Naive B cell (primary cell): ENCODE results near the gene VSIG1. TPM values are rescaled to one million over a fixed set of nuclear protein-coding genes. Genes with fewer than 3 reads are reported as not detected.

Experiments
- ATAC-seq, 2 donors: fragments of 150-1000 bp; cut with Tn5 transposase; 2 replicates each; pipeline ENCODE4 v1.10.0; 2021; ENCODE audit warnings: low read depth in 2 of 2, mild to moderate bottlenecking in 2 of 2, moderate library complexity in 2 of 2
- DNase-seq: peaks from one replicate; pipeline ENCODE4 v3.0.0; 2022
- H3K27ac Mint-ChIP-seq, 6 donors: one replicate each; pipeline ENCODE4 v1.8.0; 2020 to 2022; ENCODE audit warnings: mild to moderate bottlenecking in 6 of 6, mixed read lengths in 6 of 6, moderate library complexity in 5 of 6, inconsistent platforms in 2 of 6
- H3K27me3 Mint-ChIP-seq, 3 donors: one replicate each; pipeline ENCODE4 v1.8.0; 2021 to 2022; ENCODE audit warnings: mixed read lengths in 3 of 3, mild to moderate bottlenecking in 1 of 3
- H3K36me3 Mint-ChIP-seq, 2 donors: one replicate each; pipeline ENCODE4 v1.8.0; 2020 to 2022; ENCODE audit warnings: mixed read lengths in 2 of 2, inconsistent platforms in 1 of 2, mild to moderate bottlenecking in 1 of 2
- H3K4me1 Mint-ChIP-seq, 3 donors: one replicate each; pipeline ENCODE4 v1.8.0; 2020 to 2022; ENCODE audit warnings: mixed read lengths in 3 of 3, inconsistent platforms in 1 of 3, mild to moderate bottlenecking in 1 of 3, moderate library complexity in 1 of 3
- H3K4me3 Mint-ChIP-seq, 8 donors: one replicate each; pipeline ENCODE4 v1.8.0; 2020 to 2022; ENCODE audit warnings: mild to moderate bottlenecking in 8 of 8, mixed read lengths in 8 of 8, moderate library complexity in 8 of 8, inconsistent platforms in 2 of 8
- H3K9me3 Mint-ChIP-seq, 7 donors: one replicate each; pipeline ENCODE4 v1.8.0; 2020 to 2022; ENCODE audit warnings: mixed read lengths in 7 of 7, mild to moderate bottlenecking in 5 of 7, inconsistent platforms in 2 of 7, moderate library complexity in 1 of 7
- polyA plus RNA-seq, 6 donors: library from polyadenylated mRNA; unstranded; fragments of 300-500 nt; fragmentation: Illumina TruSeq; gene quantifications; one replicate each; pipeline ENCODE4 v1.2.3, GENCODE V29; 2021; ENCODE audit warnings: low read depth in 6 of 6

VSIG1 gene
- polyA plus RNA-seq, 6 donors from 2014 or later = 0.09 to 0.80 (median 0.38) TPM; not detected in 1

DNA sequence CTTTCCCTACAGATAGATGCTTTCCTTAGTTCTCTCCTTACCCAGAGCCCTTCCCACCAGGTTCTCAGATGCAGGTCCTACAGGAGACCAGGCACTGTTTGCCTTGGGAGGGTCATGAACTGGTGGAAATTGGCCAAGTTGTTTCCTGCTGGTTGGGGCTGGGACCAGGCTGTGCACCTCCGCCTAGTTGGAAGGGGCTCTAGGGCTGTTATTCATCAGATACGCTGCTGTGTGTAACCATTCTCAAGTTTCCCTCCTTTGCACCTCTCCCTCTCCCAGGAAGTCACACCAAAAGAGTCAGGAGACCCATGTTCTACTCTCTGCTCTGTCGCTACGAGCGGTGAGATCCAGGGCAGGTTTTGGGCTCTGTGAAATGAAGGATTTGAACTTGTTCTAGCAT lies 11.9 kb upstream of the VSIG1 start:
- DNase-seq (no peak), ATAC-seq (no peak)
- no peaks in the 10 kb centered on the region for H3K4me1 Mint-ChIP-seq
- H3K27me3 Mint-ChIP-seq = peaks cover 0 to 6% (median 4%) of the 10 kb centered on the region in 3 donors
- no peak overlapping the region for H3K4me3 Mint-ChIP-seq
- no peak overlapping the region for H3K27ac Mint-ChIP-seq
- peaks cover 0 to 3% (median 0%) of the 10 kb centered on the region in 7 donors for H3K9me3 Mint-ChIP-seq
- no peaks in the 10 kb centered on the region for H3K36me3 Mint-ChIP-seq

DNA sequence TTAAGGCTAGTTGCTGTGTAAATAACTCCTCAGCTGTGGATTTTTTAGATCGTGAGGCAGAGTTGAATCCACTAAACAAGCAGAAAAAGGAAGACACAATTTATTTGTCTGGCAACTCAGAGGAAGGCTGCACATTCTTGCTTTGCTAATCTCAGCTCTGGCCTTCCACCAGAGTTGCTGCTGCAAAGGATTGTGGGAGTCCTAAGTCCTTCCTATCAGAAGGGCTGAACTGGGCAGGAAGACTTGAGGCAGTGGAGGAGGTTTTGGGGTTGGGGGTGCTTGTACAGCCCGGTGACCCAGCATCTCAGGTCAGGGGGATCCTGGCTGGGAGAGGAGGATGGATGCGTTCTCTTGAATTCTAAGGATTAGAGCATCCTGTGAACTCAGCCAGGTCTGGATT lies 11.0 kb upstream of the VSIG1 start:
- Mint-ChIP-seq H3K9me3 (peaks cover 0 to 3% (median 0%) of the 10 kb centered on the region in 7 donors), H3K27me3 (peaks cover 0 to 11% (median 4%) of the 10 kb centered on the region in 3 donors), H3K27ac (no peak overlapping the region), H3K36me3 (no peaks in the 10 kb centered on the region), H3K4me1 (no peaks in the 10 kb centered on the region), H3K4me3 (no peak overlapping the region)
- no peak for ATAC-seq
- no peak for DNase-seq

DNA sequence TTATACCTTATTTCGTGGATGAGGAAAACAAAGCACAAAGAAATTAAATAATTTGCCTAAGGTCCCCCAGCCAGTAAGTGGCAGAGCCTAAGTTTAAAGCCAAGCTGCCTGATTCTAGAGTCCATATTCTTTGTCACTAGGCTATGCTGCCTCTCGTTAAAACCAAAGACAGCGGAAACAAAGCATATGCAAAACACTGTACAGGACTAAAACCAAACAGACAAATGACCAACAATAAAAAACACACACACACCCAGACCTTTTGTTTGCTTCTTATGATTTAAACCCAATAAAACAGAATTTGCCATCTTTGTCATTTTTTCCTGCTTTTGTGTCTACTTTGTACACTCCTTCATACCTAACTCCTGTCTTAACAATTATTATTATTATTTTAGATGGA lies 10.1 kb upstream of the VSIG1 start:
- no peak for ATAC-seq
- H3K4me1 Mint-ChIP-seq = no peaks in the 10 kb centered on the region

DNA sequence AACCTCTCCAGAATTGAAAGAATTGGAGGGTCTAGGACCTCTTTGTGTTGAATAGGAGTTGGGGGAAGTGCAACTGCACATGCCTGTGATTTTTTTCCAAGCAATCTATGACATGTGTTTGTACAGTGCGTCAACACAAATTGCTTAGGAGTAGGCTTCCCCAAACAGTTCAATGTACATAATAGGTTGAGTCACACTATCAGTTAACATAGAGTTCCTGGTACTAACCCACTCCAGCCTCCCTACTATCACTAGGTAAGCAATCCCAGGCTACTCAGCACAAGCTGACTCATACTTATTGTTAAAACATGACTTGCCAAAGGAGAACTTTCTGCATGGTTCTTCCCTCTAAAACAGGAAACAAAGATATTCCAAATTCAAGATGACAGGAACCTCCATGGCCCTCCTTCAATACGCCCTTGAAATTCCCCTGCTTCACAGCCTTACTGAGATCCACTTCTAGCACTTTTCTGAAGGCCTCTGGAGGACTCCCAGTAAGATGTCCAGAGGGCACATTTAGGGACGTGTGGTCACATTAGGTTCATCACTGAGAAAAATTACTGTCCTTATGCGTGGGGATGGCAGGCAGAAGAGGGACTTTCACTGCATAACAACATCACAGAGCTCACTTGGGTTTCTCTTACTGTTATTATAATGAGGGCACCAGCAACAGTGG lies 8.4 kb upstream of the VSIG1 start:
- Mint-ChIP-seq H3K36me3 (no peaks in the 10 kb centered on the region), H3K9me3 (peaks cover 0 to 3% (median 0%) of the 10 kb centered on the region in 7 donors), H3K27me3 (peaks cover 0 to 11% (median 4%) of the 10 kb centered on the region in 3 donors), H3K4me1 (no peaks in the 10 kb centered on the region), H3K4me3 (no peak overlapping the region), H3K27ac (no peak overlapping the region)
- ATAC-seq (no peak), DNase-seq (no peak)

More for the DNA sequence above, 10.1 kb upstream of the VSIG1 start:
- Mint-ChIP-seq H3K27ac (no peak overlapping the region), H3K36me3 (no peaks in the 10 kb centered on the region), H3K4me3 (no peak overlapping the region), H3K27me3 (peaks cover 0 to 11% (median 4%) of the 10 kb centered on the region in 3 donors), H3K9me3 (peaks cover 0 to 3% (median 0%) of the 10 kb centered on the region in 7 donors)
- DNase-seq = no peak

DNA sequence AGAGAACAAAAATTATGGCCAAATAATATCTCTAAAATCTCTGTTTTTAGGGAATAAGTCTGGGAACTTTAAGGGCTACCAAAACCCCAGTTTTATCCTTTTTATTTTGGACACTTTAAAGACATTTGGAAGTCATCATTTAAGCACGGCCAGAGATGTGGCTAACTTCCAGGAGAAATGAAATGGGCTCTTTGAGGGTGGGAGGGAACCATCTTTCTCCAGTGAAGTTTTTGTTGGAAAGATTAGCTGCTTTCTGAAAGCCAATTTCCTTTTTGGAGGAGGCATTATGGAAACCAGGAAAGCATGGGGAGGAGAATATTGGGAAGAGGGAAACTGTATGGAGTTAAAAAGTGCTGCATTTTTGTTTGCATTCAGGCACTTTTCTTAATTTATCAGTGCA lies 4.8 kb downstream of the VSIG1 start:
- DNase-seq = no peak
- peaks cover 0 to 19% (median 6%) of the 10 kb centered on the region in 3 donors for H3K27me3 Mint-ChIP-seq
- no peaks in the 10 kb centered on the region for H3K9me3 Mint-ChIP-seq
- no peaks in the 10 kb centered on the region for H3K36me3 Mint-ChIP-seq
- ATAC-seq = no peak
- no peaks in the 10 kb centered on the region for H3K4me1 Mint-ChIP-seq
- H3K27ac Mint-ChIP-seq = no peak overlapping the region
- H3K4me3 Mint-ChIP-seq = no peak overlapping the region

DNA sequence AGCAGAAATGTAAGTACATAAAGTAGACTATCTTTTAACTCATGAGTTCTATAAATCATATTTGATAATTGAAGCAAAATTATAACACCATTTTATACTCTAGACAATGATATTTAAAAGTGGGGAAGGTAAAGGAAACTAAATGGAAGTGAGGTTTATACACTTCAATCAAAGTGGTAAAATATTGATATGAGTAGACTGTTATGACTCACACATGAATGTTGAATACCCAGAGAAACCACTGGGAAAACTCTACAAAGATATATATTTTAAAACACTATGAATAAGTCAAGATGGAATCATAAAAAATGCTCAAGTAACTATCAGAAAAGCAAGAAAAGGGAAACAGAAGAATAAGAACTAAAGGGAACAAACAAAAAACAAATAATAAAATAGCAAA lies 8.4 kb downstream of the VSIG1 start:
- peak overlapping the region in 1 of 6 donors; percentile 5 for H3K27ac Mint-ChIP-seq
- no peak overlapping the region for H3K4me3 Mint-ChIP-seq
- no peak for DNase-seq
- no peak for ATAC-seq
- peaks cover 3 to 26% (median 6%) of the 10 kb centered on the region in 3 donors for H3K27me3 Mint-ChIP-seq
- H3K9me3 Mint-ChIP-seq = no peaks in the 10 kb centered on the region
- no peaks in the 10 kb centered on the region for H3K36me3 Mint-ChIP-seq
- H3K4me1 Mint-ChIP-seq = no peaks in the 10 kb centered on the region

DNA sequence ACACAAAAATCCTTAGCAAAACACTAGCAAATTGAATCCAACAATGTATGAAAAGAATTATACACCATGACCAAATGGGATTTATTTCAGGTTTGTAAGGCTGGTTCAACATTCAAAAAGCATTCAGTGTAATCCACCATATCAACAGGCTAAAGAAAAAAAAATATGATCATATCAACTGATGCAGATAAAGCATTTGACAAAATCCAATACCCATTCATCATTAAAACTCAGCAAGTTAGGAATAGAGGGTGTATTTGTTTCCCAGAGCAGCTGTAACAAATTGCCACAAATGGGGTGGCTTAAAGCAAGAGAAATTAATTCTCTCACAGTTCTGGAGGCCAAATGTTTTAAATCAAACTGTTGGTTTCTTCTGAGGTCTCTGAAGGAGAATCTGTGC lies 10.7 kb downstream of the VSIG1 start:
- ATAC-seq (no peak), DNase-seq (no peak)
- Mint-ChIP-seq H3K4me1 (no peaks in the 10 kb centered on the region), H3K9me3 (no peaks in the 10 kb centered on the region), H3K27ac (no peak overlapping the region), H3K27me3 (peaks cover under 1 to 29% (median 3%) of the 10 kb centered on the region in 3 donors), H3K36me3 (no peaks in the 10 kb centered on the region), H3K4me3 (no peak overlapping the region)

DNA sequence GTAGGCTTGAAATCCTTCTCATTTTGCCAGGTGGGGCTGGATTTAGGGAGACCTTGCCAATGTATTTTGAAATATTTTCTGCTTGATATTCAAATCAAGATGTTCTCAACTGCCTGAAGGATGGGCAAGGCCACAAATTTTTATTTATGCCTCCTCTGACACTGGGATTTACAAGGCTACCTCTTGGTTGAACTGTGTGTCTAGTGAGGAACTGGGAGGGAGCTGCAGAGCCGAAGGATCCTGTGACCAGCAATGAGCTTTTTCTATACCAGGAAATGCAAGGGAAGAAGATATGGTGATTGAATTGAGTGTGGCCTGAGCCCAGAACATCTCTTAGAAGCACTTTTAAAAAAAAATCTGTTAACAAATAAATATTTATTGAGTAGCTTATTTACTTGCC lies 14.9 kb downstream of the VSIG1 start:
- Mint-ChIP-seq H3K36me3 (no peaks in the 10 kb centered on the region), H3K27me3 (peaks cover 0 to 49% (median 3%) of the 10 kb centered on the region in 3 donors), H3K4me1 (no peaks in the 10 kb centered on the region), H3K27ac (no peak overlapping the region), H3K9me3 (no peaks in the 10 kb centered on the region), H3K4me3 (no peak overlapping the region)
- ATAC-seq = no peak
- no peak for DNase-seq

DNA sequence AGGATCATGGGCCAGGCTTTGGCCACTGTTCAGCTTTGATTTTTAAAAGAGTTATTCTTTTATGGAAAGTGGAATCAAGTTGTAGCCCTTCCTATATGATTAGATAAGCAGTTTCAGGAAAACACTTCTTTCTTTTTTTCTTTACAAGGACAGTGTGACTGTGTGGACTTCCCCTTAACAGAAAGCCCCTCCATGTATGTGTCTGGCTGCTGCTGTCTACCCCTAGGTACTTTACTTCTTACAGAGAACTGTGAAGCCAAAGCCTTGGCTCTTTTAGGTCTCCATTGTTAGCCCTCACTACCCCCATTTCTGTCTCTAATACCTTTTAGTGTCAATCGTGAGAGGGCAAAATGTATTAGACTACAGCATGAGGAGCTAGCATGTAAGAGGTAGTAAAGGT lies 19.1 kb downstream of the VSIG1 start:
- DNase-seq (no peak), ATAC-seq (no peak)
- H3K4me3 Mint-ChIP-seq = no peak overlapping the region
- no peaks in the 10 kb centered on the region for H3K9me3 Mint-ChIP-seq
- no peaks in the 10 kb centered on the region for H3K36me3 Mint-ChIP-seq
- no peak overlapping the region for H3K27ac Mint-ChIP-seq
- peaks cover 10 to 50% (median 12%) of the 10 kb centered on the region in 3 donors for H3K27me3 Mint-ChIP-seq
- no peaks in the 10 kb centered on the region for H3K4me1 Mint-ChIP-seq

DNA sequence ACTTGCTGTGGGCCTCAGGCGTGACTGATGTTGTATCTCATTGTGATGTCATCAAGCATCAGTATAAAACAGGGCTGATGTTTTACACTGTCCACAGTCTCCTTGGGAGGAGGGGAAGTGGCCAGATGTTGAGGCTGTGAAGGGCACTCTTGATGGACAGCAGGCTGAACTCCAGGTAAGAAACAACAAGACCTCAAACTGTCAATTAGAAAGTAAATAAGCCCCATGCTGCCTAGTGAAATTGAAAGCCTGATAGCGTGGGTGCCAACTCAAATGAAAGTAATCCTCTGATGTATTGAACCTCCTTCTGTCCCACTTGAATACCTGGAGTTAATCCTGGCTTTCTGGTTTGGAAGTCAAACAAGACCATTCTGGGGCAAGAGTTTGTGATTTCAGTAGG lies 19.7 kb downstream of the VSIG1 start:
- Mint-ChIP-seq H3K4me1 (no peaks in the 10 kb centered on the region), H3K27me3 (peaks cover 12 to 54% (median 13%) of the 10 kb centered on the region in 3 donors), H3K27ac (no peak overlapping the region), H3K9me3 (no peaks in the 10 kb centered on the region), H3K4me3 (no peak overlapping the region), H3K36me3 (no peaks in the 10 kb centered on the region)
- ATAC-seq = no peak
- DNase-seq = no peak

DNA sequence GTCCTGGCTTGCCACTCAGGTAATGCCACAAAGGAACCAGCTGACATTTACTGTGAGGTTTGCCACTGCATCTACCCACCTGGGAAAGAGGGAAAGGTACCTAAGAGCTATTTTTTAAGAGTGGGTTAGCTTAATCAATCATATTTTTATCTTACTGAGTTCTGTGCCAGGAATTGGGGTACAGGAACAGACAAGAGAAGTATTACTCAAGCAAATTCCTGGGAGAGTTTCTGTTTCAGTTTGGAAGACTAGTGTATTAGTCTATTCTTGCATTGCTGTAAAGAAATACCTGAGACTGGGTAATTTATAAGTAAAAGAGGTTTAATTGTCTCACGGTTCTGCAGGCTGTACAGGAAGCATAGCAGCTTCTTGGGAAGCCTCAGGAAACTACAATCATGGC lies 23.3 kb downstream of the VSIG1 start:
- DNase-seq (no peak), ATAC-seq (no peak)
- H3K9me3 Mint-ChIP-seq = no peaks in the 10 kb centered on the region
- no peak overlapping the region for H3K4me3 Mint-ChIP-seq
- peaks cover 12 to 31% (median 14%) of the 10 kb centered on the region in 3 donors for H3K27me3 Mint-ChIP-seq
- H3K36me3 Mint-ChIP-seq = no peaks in the 10 kb centered on the region
- H3K27ac Mint-ChIP-seq = no peak overlapping the region
- no peaks in the 10 kb centered on the region for H3K4me1 Mint-ChIP-seq

DNA sequence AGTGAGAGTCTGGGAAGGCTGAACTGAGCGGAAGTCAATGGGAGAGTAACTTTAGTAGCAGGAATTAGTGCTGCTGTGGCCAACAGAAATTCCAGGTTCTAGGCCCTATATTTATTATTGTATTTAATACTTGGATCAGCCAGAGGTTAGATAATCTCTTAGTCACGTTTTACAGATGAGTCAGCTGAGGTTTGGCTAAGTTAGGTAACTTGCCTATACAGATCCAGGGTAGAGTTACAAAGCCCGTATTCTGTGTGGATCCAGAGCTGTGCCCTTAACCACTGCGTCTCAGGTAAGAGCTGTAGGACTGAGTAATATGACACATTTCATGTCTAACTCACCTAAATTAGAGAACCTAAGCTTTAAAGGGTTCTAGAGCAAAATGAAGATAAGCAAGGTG lies 26.0 kb downstream of the VSIG1 start:
- Mint-ChIP-seq H3K27me3 (peaks cover 12 to 36% (median 14%) of the 10 kb centered on the region in 3 donors), H3K27ac (no peak overlapping the region), H3K4me1 (no peaks in the 10 kb centered on the region), H3K36me3 (no peaks in the 10 kb centered on the region), H3K4me3 (no peak overlapping the region), H3K9me3 (peaks cover 0 to 1% (median 0%) of the 10 kb centered on the region in 7 donors)
- DNase-seq = no peak
- no peak for ATAC-seq

DNA sequence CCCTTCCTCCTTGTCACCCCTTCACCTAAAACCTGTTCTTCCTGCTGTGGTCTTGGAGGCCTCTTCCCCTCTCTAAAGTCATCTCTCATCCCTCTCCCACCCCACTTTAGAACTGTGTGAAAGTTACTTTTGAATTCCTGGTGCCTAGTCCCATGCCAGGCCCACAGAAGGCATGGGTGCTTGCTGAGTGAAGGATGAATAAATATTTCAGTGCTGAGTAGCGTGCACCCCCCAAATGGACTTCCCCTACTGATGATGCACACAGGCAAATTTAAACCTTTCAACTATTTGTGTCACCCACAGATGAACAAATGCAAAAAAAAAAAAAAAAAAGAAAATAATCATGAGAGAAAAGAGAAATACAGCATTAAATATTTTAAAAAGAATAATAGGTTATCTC lies 26.7 kb downstream of the VSIG1 start:
- Mint-ChIP-seq H3K4me1 (no peaks in the 10 kb centered on the region), H3K36me3 (no peaks in the 10 kb centered on the region), H3K27me3 (peaks cover 12 to 36% (median 14%) of the 10 kb centered on the region in 3 donors), H3K9me3 (peaks cover 0 to 1% (median 0%) of the 10 kb centered on the region in 7 donors), H3K27ac (peak overlapping the region in 1 of 6 donors; percentile 70), H3K4me3 (no peak overlapping the region)
- no peak for ATAC-seq
- DNase-seq = no peak

DNA sequence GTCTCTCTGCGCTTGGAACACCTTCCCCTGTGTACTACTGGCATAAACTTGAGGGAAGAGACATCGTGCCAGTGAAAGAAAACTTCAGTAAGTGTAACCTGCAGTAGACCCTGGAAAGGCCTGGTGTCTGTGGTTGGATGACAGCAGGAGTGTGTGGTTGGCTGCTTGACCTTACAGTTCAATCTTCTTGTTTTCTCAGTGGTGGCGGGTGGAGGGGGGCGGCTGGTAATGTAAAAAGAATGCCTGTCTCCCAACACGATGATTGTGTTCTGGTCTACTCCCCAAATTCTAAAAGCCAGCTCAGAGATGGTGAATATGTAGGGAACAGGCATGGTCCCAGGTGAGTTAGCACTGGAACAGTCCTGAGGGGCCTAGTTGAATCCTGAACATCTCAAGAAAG lies 27.9 kb downstream of the VSIG1 start:
- Mint-ChIP-seq H3K27me3 (peaks cover 10 to 34% (median 14%) of the 10 kb centered on the region in 3 donors), H3K9me3 (peaks cover 0 to 1% (median 0%) of the 10 kb centered on the region in 7 donors), H3K4me1 (no peaks in the 10 kb centered on the region), H3K36me3 (no peaks in the 10 kb centered on the region), H3K4me3 (no peak overlapping the region), H3K27ac (peak overlapping the region in 1 of 6 donors; percentile 12)
- no peak for ATAC-seq
- no peak for DNase-seq
